Gastrocnemius medialis (tissue), 4 donors: ENCODE data around the gene MT4. TPM values are rescaled to one million over a fixed set of nuclear protein-coding genes. Genes with fewer than 3 reads are reported as not detected.
A peak's percentile ranks its signal among the peaks of the same experiment; 100 is the strongest.

Experiments
- ATAC-seq, 2 donors: fragments of 150-250 bp; one replicate each; pipeline ENCODE4 v1.9.1; 2016
- DNase-seq, 2 donors: peaks; one replicate each; pipeline ENCODE4 v3.0.0-alpha.2; 2019
- H3K27ac ChIP-seq, 4 donors: fragments of 200-600 bp; sonication (generic); 1 replicate in 1 of 4; 2 replicates in 3 of 4; pipeline ENCODE4 v1.5.1; 2016 to 2018; ENCODE audit warnings: mild to moderate bottlenecking in 2 of 4, moderate library complexity in 1 of 4
- H3K27me3 ChIP-seq, 3 donors: fragments of 200-600 bp; sonication (generic) in 2 of 3; 1 replicate in 1 of 3; 2 replicates in 2 of 3; pipeline versions ENCODE4 v1.5.1 to v1.6.0; 2016 to 2019; ENCODE audit warnings: mild to moderate bottlenecking in 1 of 3, moderate library complexity in 1 of 3
- H3K36me3 ChIP-seq, 2 donors: fragments of 200-600 bp; sonication (generic) in 1 of 2; one replicate each; pipeline ENCODE4 v1.5.1; 2017 to 2018
- H3K4me1 ChIP-seq, 2 donors: fragments of 200-600 bp; sonication (generic) in 1 of 2; one replicate each; pipeline ENCODE4 v1.5.1; 2016 to 2017; ENCODE audit warnings: mild to moderate bottlenecking in 2 of 2
- H3K4me3 ChIP-seq, 4 donors: fragments of 200-600 bp; sonication (generic) in 3 of 4; 1 replicate in 1 of 4; 2 replicates in 3 of 4; pipeline ENCODE4 v1.5.1; 2016 to 2019; ENCODE audit warnings: mild to moderate bottlenecking in 2 of 4
- H3K9me3 ChIP-seq, 3 donors: fragments of 200-600 bp; sonication (generic) in 2 of 3; 1 replicate in 1 of 3; 2 replicates in 2 of 3; pipeline ENCODE4 v1.5.1; 2016 to 2019
- CTCF ChIP-seq, 5 experiments: fragments of 450-650 bp in 3 of 5; fragments of 200-600 bp in 2 of 5; sonication (generic) in 2 of 5; IDR thresholded peaks in 4 of 5; conservative IDR thresholded peaks in 1 of 5; 1 replicate in 4 of 5; 2 replicates in 1 of 5; pipeline ENCODE4 v1.5.1; 2016 to 2019; ENCODE audit warnings: antibody characterized with exemption in 5 of 5, mild to moderate bottlenecking in 3 of 5, moderate library complexity in 3 of 5
- POLR2A ChIP-seq, 2 donors: fragments of 450-650 bp; IDR thresholded peaks; one replicate each; pipeline ENCODE4 v1.6.1; 2017; ENCODE audit warnings: antibody characterized with exemption in 2 of 2, mild to moderate bottlenecking in 2 of 2, moderate library complexity in 2 of 2
- in situ Hi-C, 4 donors: fragments of 200-750 bp; cut with MboI; loops; one replicate each; pipeline versions ENCODE4 v1.15.0 to v1.8.0; 2017; ENCODE audit warnings: low sequenced_read_pairs in 4 of 4
- intact Hi-C: fragments of 100-400 bp; cut with DNase I; formaldehyde crosslinking; loops from one replicate; pipeline ENCODE4 v1.15.1; 2023; ENCODE audit warnings: low total_unique reads
- total RNA-seq, 4 donors: library from RNA; depleted of rRNA; stranded (reverse); fragments of >200 nt; gene quantifications; one replicate each; pipeline versions ENCODE4 v1.1.0 to v1.2.3, GENCODE V29; 2016

The MT4 gene
- total RNA-seq, 4 donors from 2014 or later = not detected

GRCh38 chr16:56606476-56607108 is 41.7 kb downstream of the MT4 start:
- no peaks in the 10 kb centered on the region for H3K9me3 ChIP-seq
- no peaks in the 10 kb centered on the region for H3K27me3 ChIP-seq
- no peaks in the 10 kb centered on the region for H3K36me3 ChIP-seq
- DNase-seq (peak; percentile 69 to 85), ATAC-seq (peak; percentile 46 to 59)
- peak overlapping the region; percentile 95 to 99 (median 98) for H3K27ac ChIP-seq
- intact Hi-C loops (loop anchor here (1.0 to 5.0 kb wide), 5 partner anchors 36 to 456 kb away; no protein-coding TSS in a partner anchor), in situ Hi-C loops (loop anchor here in 2 of 4 donors (5.0 to 10.0 kb wide), 2 partner anchors 76 to 92 kb away; partner anchors contain the start of gene MT1X (in 2 of the 2))
- TF ChIP-seq POLR2A (IDR thresholded peaks at IDR 0.05) (peak in 1 of 2 donors; percentile 46), CTCF (IDR thresholded peaks at IDR 0.05 in 4 of 5, conservative IDR thresholded peaks at IDR 0.05 in 1 of 5) (no peak)
- peaks cover 61 to 74% of the 10 kb centered on the region in 2 donors for H3K4me1 ChIP-seq
- peak overlapping the region; percentile 15 to 75 (median 32) for H3K4me3 ChIP-seq

- ATAC-seq = peak; percentile 33 to 40
- no peaks in the 10 kb centered on the region for H3K9me3 ChIP-seq
- TF ChIP-seq CTCF (IDR thresholded peaks at IDR 0.05 in 4 of 5, conservative IDR thresholded peaks at IDR 0.05 in 1 of 5) (no peak), POLR2A (IDR thresholded peaks at IDR 0.05) (peak in 1 of 2 donors; percentile 72)
- H3K27me3 ChIP-seq = no peaks in the 10 kb centered on the region
- DNase-seq = peak; percentile 92 to 96
- H3K27ac ChIP-seq = peak overlapping the region; percentile 95 to 99 (median 98)
- no peaks in the 10 kb centered on the region for H3K36me3 ChIP-seq
- H3K4me3 ChIP-seq = peak overlapping the region; percentile 60 to 75 (median 70)
- intact Hi-C loops (loop anchor here (2.0 to 5.0 kb wide), 4 partner anchors 36 to 455 kb away; no protein-coding TSS in a partner anchor), in situ Hi-C loops (loop anchor here in 2 of 4 donors (5.0 to 10.0 kb wide), 2 partner anchors 75 to 92 kb away; partner anchors contain the start of gene MT1X (in 2 of the 2))
- H3K4me1 ChIP-seq = peaks cover 67 to 80% of the 10 kb centered on the region in 2 donors
These were observed 42.3 kb downstream of the MT4 start for GRCh38 chr16:56607109-56607618.

- peaks cover 71 to 83% of the 10 kb centered on the region in 2 donors for H3K4me1 ChIP-seq
These were observed 42.8 kb downstream of the MT4 start for GRCh38 chr16:56607675-56608042.

More at GRCh38 chr16:56607675-56608042, 42.8 kb downstream of the MT4 start:
- peak overlapping the region; percentile 95 to 99 (median 98) for H3K27ac ChIP-seq
- ATAC-seq (no peak), DNase-seq (no peak)
- intact Hi-C loops = loop anchor here (1.0 to 5.0 kb wide), 6 partner anchors 35 to 455 kb away; partner anchors contain the start of genes HERPUD1 and MT1X
- H3K27me3 ChIP-seq = no peaks in the 10 kb centered on the region
- no peaks in the 10 kb centered on the region for H3K36me3 ChIP-seq
- in situ Hi-C loops = loop anchor here in 2 of 4 donors (5.0 to 10.0 kb wide), 2 partner anchors 75 to 93 kb away; partner anchors contain the start of gene MT1X (in 2 of the 2)
- no peaks in the 10 kb centered on the region for H3K9me3 ChIP-seq
- peak overlapping the region; percentile 60 to 75 (median 70) for H3K4me3 ChIP-seq
- no peak for TF ChIP-seq CTCF (IDR thresholded peaks at IDR 0.05 in 4 of 5, conservative IDR thresholded peaks at IDR 0.05 in 1 of 5)
- TF ChIP-seq POLR2A (IDR thresholded peaks at IDR 0.05) = no peak
